NCI-H2081 (cell line): ENCODE data around the gene CARD19.

Source experiments
- DNase-seq, 2 experiments: peaks; one replicate each; lab custom pipeline; 2025; lab: John Stamatoyannopoulos, UW

Gene CARD19

DNA sequence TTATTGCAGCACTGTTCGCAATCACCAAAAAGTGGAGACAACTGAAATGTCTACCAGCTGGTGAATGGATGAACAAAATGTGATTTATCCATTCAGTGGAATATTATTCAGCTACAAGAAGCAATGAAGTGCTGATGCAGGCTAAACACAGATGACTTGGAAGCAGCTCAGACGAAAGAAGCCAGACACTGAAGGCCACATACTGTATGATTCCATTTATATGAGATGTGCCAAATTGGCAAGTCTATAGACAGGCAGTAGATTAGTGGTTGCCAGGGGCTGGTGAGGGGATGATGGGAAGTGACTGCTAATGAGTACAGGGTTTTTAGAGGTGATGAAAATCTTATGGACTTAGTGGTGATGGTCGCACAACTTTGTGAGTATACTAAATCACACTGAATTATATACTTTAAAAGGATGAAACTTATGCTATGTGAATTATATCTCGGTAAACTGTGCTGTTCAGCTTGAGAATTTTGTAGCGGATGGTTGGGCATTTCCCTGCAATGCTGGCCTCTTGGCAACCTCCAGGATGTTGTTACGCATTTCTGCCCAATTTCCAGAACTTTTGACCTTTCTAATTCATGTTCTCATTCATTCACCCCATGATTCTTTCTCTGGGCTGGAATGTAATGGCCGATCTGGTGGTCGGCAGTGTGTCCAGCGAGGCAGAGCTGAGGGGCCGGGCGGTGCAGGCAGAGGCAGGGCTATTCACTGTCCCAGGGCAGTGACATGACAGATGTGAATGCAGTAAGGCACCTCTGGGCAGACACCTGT is 66.0 kb downstream of the CARD19 start:
- no peak for DNase-seq
